ENCODE results near the gene SYNGR1.

The SYNGR1 gene

GRCh38 chr22:39430576-39431150 is 80.9 kb downstream of the SYNGR1 start:
- Mint-ChIP-seq H3K36me3 (peaks cover 33% of the 10 kb centered on the region), H3K4me3 (no peak overlapping the region), H3K27ac (no peak overlapping the region), H3K9me3 (no peaks in the 10 kb centered on the region), H3K27me3 (no peaks in the 10 kb centered on the region), H3K4me1 (no peaks in the 10 kb centered on the region)
- no peak for ATAC-seq

DNA sequence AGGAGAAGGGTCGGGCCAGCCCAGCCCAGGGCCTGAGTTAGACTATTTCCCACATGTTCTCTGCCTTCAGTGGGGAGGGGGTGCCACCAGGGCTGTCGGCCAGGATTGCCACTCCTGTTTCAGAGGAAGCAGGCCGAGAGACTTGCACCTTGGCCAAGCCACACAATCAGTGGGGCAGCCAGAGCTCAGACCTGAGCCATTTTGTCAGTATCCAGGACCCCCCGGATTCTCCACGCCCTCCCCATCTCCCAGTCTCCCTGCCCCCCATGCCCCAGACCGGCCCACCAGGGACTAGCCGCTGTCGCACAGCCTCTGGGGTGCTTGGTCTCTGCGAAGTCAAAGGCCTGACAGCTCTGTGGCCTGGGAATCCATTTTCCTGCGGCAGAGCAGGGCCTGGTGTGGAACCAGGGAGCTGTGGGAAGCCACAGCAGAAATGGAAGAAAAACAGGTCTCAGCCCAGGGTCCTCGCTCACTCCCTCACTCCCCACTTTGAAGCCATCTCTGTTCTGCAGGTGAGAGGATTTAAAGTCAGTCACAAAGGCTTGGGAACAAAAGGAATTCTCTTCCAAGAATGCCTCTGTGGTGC is 81.5 kb downstream of the SYNGR1 start:
- no peak for ATAC-seq
- no peaks in the 10 kb centered on the region for H3K27me3 Mint-ChIP-seq
- H3K27ac Mint-ChIP-seq, result no peak overlapping the region
- no peaks in the 10 kb centered on the region for H3K4me1 Mint-ChIP-seq
- H3K9me3 Mint-ChIP-seq, result no peaks in the 10 kb centered on the region
- peaks cover 29% of the 10 kb centered on the region for H3K36me3 Mint-ChIP-seq
- H3K4me3 Mint-ChIP-seq, result no peak overlapping the region

- no peak for ATAC-seq
- Mint-ChIP-seq H3K9me3 (no peaks in the 10 kb centered on the region), H3K27ac (no peak overlapping the region), H3K27me3 (no peaks in the 10 kb centered on the region), H3K4me1 (peaks cover 5% of the 10 kb centered on the region), H3K4me3 (no peak overlapping the region), H3K36me3 (peaks cover 23% of the 10 kb centered on the region)
Measured at GRCh38 chr22:39431821-39432251, 82.0 kb downstream of the SYNGR1 start.

- H3K4me3 Mint-ChIP-seq, result no peak overlapping the region
- no peak overlapping the region for H3K27ac Mint-ChIP-seq
- H3K27me3 Mint-ChIP-seq, result no peaks in the 10 kb centered on the region
- H3K4me1 Mint-ChIP-seq, result peaks cover 10% of the 10 kb centered on the region
- peaks cover 18% of the 10 kb centered on the region for H3K36me3 Mint-ChIP-seq
- H3K9me3 Mint-ChIP-seq, result no peaks in the 10 kb centered on the region
- ATAC-seq, result no peak
Measured at GRCh38 chr22:39432361-39432811, 82.6 kb downstream of the SYNGR1 start.

DNA sequence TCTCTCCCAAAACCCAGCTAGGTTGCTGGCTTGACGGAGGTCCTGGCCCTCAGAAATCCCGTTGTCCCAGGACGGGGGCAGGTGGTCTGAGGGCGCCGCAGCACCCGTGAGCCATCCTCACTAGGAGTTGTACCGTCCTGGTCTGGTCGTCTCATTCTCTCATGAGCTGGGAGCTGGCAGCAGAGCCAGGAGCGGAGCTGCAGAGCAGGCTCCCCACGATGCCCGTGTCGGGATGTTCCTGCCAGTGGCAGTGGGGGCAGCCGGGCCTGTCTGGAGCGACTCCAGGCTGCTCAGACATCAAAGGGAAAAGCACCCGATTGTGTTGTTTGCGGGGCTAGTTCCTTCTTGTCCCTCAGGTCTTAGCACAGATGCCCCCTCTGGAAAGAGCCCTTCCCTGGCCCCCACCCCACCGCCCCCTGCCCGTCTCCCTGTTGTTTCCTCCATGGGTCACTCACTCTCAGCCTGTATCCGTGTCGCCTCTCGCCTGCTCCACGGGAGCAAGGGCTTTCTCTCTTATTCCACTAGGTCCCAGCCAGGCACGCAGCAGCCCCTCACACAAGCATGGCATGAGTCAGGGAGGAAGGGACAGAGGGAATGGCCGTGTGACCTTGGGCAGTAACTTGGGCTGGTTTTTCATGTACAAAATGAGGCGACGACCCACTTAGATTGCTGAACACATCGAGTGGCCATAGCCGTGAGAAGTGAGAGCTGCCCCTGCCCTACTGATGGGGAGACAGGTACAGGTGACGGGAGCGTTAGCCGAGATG is 83.9 kb downstream of the SYNGR1 start:
- no peak overlapping the region for H3K27ac Mint-ChIP-seq
- H3K36me3 Mint-ChIP-seq, result peaks cover 13% of the 10 kb centered on the region
- H3K4me1 Mint-ChIP-seq, result peaks cover 22% of the 10 kb centered on the region

DNA sequence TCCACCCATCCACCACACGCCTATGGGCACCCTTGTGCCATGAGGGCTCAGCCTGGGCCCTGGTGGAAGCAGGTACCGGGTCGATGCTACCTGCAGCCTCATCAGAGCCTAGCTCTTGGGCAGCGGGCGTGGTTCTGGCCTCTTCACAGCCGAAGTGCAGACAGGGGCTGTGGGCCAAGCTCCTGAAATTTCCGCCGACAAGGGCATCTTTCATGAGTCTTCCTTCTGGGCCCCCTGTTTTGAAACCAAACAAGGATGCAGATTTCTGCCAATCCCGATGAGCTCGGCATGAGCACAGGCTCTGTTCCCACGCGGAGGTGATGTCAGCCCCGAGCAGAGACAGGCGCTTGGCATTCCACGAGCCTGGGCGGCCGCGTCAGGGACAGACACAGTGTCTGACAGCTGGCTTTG is 84.5 kb downstream of the SYNGR1 start:
- H3K4me3 Mint-ChIP-seq, result no peak overlapping the region
- H3K27me3 Mint-ChIP-seq, result no peaks in the 10 kb centered on the region
- no peaks in the 10 kb centered on the region for H3K9me3 Mint-ChIP-seq
- H3K36me3 Mint-ChIP-seq, result peaks cover 13% of the 10 kb centered on the region
- no peak overlapping the region for H3K27ac Mint-ChIP-seq
- H3K4me1 Mint-ChIP-seq, result peaks cover 28% of the 10 kb centered on the region
- no peak for ATAC-seq

More for the DNA sequence above, 83.9 kb downstream of the SYNGR1 start:
- no peak for ATAC-seq
- H3K9me3 Mint-ChIP-seq, result no peaks in the 10 kb centered on the region
- no peak overlapping the region for H3K4me3 Mint-ChIP-seq
- H3K27me3 Mint-ChIP-seq, result no peaks in the 10 kb centered on the region

GRCh38 chr22:39434721-39435120 is 84.9 kb downstream of the SYNGR1 start:
- Mint-ChIP-seq H3K36me3 (peaks cover 11% of the 10 kb centered on the region), H3K27me3 (no peaks in the 10 kb centered on the region), H3K27ac (no peak overlapping the region), H3K4me1 (peaks cover 32% of the 10 kb centered on the region), H3K4me3 (no peak overlapping the region), H3K9me3 (no peaks in the 10 kb centered on the region)
- ATAC-seq, result no peak

All from stimulated activated memory B cell treated with anti-CD40 and anti-IgM and Interleukin-4, amounts not matched to agents 10 μg/mL and 1 μg/mL and 100 μg/mL, for 72 hours (primary cell).